Stimulated activated CD4-positive, alpha-beta T cell treated with anti-CD3 and anti-CD28 coated beads, Interleukin-4, amount 100 ng/mL, for 48 hours (primary cell): Measurements from ENCODE around the gene CPM.
"Not testable (repeated sequence)": the region's sequence is repeated elsewhere in the genome, so short reads cannot be mapped to it uniquely, and the experiment has no call there.

Experiments used
- DNase-seq, 2 donors: peaks; one replicate each; pipeline ENCODE4 v3.0.0-alpha.2; 2020; ENCODE audit warnings: low read depth in 2 of 2

CPM gene

DNA sequence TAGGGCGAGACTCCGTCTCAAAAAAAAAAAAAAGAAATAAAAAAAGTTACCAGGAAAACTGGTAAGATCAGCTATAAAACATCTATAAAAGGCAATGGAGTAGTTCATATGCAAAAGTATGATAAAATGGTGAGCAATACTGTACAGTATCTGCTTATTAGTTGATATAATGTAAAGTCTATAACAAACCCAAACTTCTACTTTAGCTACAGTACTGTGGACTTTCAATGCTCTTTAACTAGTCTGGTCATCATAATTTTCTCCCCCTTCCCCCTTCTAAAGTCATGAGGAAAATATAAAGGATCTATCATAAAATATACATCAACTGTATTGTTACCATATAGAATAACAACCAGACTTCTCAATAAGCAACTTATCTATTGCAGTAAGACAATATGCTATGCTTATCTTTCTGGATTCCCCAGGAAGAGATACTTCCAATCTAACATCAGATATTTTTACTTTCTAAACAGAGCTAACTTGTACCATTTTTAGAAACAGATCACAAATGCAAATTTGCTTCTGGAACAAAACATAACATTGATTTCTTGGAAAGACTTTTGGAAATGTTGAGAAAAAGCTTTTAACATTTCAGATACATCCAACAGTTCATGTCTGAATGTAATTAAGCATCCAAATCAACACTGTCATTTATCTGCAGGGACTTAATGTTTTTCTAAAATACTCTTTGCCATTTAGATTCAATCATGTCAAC is 81.2 kb downstream of the CPM start:
- DNase-seq: no peak

DNA sequence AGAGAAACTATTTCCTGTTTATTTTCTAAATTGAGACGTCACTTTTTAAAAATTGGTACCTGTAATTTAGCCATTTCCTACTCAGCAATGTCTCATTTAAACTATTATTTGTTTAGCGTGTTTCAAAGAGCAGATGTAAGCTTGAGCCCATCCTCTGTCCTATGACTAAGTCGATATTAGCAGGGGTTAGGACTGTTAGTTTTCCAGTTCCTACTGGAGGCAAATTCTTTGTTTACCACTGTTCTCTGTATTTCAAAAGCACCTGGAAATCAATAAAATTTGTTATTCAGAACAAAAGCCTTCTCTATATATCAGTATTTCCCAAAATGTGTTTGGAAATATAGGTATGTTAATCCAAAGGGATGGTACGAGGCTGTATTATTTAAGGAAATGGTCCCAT is 82.6 kb downstream of the CPM start:
- no peak for DNase-seq

DNA sequence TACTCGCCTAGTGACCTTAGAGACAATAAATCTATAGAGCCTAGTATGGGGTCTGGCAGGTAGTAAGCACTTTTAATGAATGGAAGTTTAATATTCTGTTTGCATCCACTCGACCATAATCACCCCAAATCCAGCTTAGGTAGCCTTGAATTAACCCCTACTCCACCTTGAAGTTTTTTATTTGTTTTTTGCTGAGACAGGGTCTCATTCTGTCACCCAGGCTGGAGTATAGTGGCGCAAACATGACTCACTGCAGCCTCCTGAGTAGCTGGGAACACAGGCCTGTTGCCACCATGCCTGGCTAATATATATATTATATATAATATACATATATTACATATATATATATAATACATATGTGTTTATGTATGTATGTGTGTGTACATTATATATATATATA is 86.2 kb downstream of the CPM start:
- no peak for DNase-seq

DNA sequence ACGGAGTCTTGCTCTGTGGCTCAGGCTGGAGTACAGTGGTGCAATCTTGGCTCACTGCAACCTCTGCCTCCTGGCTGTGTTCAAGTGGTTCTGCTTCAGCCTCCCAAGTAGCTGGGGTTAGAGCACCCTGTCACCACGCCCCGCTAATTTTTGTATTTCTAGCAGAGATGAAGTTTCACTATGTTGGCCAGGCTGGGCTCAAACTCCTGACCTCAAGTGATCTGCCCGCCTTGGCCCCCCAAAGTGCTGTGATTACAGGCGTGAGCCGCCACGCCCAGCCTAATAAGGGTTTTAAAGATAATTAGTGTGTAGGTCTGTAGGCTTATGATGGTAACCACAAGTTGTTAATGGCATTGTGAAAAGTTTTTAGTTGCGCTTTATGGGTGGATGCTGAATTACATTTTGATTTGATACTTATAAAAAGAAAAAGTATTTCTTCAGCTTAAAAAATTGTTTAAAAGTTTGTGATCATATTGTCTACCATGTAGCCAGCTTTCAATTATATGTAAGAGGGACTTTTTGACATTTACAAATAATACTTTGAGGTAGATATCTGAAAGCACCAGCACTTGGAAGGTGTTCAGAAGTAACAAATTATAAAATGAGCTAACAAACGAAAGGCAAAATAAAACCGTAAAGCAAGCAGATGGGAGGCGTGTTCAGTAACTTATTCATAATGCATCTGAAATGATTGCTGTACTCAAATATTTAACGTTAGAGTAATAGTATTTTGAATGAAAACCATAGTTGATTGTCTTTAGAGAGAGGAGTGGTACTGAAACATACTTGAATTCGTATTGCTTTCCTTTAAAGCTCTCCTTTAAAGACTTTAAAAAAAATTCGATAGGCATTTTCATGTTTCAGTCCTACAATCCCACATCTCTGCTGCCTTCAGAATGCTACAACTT is 87.9 kb downstream of the CPM start:
- no peak for DNase-seq

DNA sequence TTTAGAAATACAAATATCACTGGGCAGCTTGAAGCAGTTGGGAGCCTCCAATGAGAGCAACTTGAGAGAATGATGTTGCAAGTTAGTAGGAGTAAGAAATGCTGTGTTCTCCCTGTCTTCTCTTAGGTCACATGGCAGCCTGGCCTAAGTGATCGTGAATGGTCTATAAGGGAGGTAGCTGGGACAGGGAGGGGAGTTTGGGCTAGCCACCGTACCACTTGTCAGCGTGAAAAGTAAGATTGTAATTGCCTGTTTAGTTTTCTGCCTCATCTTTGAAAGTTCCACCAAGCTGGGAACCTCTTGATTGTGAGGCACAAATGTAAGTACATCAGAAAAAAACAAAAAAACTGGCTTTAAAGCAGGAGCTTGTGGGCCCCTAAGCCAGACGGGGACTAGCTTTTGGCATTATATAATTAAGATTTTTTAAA is 88.6 kb downstream of the CPM start:
- no peak for DNase-seq

DNA sequence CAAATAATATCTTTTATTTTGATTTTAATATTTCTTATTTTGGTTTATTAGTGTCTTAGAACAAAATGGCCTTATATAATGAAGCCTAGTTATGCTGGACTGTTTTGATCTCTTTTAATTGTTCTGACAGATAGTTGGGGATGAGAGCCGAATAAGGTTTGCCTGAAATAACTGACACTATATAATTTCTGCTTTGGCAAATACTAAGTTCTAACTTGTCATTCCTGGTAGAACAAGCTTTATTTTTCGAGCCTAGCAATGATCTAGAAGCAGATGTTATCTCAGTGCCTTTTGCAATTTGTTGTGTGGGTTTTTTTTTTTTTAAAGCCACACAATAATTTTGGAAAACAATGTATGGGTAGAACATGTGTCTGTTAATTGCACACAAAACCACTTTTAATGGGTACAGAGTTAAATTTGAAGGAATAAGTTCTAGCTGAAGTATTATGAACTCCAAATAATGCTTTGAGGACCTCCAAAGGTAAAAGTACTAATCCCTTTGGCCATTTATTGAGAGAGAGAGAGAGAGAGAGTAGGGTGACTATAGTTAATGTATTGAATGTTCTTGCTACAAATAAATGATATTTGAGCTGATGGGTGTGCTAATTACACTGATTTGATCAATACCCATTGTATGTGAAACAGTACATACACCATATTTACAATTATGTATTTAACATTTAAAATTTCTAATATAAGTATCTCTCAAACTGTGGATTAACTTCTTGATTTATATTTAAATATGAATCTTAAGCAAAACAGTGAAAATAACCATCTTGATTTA is 90.0 kb downstream of the CPM start:
- no peak for DNase-seq

DNA sequence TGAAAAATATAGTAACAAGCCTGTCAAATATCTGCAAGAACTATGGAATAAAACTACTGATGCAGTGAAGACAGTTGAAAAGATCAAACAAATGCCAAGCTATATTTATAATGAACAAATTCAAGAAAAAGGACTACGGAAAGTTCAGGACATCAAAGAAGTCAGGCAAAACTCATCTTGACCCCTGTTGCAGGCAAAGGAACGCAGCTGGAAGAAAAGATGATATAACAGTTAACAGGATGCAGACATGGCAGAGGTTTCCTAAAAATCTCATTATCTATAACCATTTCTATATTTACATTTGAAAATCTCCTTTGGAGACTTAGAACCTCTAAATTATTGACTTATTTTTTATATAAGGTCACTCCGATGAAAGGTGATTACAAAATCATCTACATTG is 90.8 kb downstream of the CPM start:
- DNase-seq: no peak

DNA sequence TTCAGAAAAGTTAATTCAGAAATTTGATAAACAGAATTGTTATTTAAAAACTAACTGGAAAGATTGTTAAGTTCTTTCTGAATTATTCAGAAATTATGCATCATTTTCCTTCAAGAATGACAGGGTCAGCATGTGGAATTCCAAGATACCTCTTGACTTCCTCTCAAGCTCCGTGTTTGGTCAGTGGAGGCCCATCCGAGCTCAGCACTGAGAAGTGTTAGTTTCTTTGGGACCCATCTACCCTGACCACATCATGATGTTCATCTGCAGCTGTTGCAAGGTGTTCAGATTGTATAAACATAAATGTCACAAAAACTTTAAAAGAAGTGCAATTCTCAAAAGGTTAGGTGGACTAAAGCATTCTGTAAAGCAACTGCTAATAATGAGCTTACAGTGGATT is 91.3 kb downstream of the CPM start:
- DNase-seq: no peak

DNA sequence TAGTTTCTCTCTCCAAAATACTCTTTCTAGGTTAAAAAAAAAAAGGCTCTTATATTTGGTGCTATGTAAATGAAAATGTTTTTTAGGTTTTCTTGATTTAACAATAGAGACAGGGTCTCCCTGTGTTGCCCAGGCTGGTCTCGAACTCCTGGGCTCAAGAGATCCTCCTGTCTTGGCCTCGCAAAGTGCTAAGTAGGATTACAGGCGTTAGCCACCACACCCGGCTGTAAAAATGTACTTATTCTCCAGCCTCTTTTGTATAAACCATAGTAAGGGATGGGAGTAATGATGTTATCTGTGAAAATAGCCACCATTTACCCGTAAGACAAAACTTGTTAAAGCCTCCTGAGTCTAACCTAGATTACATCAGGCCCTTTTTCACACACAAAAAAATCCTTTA is 91.8 kb downstream of the CPM start:
- DNase-seq: not testable (repeated sequence)

DNA sequence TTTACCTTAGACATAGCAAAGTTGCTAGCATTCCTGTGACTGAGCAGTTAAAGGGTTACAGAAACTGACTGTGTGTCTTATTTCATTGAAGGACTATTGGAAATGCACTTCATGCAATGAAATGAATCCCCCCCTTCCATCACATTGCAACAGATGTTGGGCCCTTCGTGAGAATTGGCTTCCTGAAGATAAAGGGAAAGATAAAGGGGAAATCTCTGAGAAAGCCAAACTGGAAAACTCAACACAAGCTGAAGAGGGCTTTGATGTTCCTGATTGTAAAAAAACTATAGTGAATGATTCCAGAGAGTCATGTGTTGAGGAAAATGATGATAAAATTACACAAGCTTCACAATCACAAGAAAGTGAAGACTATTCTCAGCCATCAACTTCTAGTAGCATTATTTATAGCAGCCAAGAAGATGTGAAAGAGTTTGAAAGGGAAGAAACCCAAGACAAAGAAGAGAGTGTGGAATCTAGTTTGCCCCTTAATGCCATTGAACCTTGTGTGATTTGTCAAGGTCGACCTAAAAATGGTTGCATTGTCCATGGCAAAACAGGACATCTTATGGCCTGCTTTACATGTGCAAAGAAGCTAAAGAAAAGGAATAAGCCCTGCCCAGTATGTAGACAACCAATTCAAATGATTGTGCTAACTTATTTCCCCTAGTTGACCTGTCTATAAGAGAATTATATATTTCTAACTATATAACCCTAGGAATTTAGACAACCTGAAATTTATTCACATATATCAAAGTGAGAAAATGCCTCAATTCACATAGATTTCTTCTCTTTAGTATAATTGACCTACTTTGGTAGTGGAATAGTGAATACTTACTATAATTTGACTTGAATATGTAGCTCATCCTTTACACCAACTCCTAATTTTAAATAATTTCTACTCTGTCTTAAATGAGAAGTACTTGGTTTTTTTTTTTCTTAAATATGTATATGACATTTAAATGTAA is 93.5 kb downstream of the CPM start:
- no peak for DNase-seq

DNA sequence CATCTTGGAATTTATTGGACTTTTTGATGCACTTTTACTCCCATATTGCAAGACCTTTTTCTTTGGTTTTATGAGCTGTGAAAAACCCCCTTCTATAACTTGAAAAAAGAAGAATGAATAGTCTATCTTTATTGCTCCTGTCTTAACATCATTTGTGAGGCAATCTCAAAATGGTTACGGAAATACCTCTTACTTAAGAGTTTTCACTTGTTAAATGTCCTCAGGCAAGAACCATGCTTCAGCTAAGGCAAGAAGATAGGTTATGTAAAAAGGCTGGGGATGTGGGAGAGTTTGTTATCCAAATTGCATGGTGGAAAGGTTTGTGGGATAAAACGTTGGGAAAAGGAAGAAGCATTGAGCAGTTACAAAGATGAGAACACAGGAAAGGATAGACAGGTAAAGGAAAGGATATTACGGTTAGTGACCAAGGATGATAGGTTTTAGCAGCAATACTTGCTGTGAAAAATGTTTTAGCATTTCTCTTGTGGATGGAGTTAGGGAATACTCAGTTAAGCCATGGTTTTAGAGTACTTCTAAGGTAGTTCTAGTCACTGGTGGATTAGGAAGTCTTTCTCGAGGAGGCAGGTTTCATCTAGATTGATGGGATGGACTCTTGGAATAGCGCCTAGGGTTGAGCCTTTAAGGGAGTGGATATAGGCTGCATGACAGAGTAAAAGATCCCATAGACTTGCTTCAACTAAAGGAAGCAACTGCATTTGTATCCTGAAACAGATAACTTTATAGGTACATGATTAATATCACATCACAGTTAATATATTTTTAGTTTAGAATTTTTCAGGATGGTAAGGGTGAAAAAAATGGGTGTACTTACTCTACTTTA is 94.7 kb downstream of the CPM start:
- no peak for DNase-seq

DNA sequence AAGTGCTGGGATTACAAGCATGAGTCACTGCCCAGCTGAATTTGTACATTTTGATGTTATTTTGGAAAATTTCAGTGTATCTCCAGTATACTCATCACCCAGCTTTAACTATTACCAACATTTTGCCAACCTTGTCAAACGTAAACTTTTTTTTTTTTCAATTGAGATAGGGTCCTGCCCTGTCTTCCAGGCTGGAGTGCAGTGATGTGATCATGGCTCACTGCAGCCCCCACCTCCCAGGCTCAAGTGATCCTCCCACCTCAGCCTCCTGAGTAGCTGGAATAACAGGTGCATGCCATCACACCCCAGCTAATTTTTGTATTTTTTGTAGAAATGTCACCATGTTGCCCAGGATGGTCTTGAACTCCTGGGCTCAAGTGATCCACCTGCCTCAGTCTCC is 95.8 kb downstream of the CPM start:
- no peak for DNase-seq

DNA sequence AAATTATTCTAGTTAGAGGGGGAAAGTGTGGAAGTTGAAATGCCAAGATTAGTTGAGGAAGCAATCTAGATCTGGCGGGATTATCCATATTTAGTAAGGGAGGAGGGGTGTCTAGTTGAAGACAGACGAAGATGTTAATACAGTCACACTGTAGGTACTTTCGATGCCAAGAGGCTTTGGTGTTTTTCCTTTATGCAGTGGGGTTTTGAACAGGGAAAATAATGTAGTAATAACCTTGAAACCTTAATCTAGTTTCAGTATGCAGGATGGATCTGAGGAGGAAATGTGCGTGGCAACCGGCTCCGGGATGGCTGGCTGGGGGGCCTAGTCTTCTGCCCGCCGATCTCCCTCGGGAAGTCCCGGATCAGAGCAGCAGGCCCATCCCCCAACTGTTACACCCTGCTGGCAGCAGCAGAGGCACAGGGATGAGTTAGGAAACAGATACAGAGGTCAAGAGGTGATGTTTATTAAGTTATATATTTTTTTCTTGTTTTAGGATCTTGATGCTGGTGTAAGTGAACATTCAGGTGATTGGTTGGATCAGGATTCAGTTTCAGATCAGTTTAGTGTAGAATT is 97.5 kb downstream of the CPM start:
- no peak for DNase-seq

DNA sequence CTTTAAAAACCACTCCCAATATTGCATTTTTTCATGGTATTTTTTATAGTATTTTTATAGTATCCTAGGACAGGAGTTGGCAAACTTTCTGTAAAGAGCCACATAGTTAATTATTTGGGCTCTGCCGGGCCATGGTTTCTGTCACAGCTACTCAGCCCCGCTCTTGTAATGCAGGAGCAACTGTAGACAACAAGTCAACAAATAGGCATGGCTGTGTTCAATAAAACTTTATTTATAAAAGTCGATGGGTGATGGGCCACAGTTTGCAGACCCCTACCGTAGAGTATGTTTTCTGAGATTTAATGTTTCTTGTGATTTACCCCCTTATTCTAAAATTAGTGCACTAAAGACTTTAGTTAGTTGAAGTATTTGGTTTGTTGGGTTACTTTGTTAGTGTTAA is 99.5 kb downstream of the CPM start:
- DNase-seq: no peak

DNA sequence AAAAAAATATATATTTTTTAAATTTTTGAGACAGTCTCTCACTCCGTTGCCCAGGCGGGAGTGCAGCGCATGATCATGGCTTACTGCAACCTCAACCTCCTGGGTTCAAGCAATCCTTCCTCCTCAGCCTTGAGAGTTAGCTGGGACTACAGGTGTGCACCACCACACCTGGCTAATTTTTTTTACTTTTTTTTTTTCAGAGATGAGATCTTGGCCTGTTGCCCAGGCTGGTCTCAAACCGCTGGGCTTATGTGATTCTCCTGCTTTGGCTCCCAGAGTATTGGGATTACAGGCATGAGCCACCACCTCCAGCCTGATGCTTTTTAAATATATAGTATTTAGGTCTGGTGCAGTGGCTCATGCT is 100.5 kb downstream of the CPM start:
- DNase-seq: no peak

DNA sequence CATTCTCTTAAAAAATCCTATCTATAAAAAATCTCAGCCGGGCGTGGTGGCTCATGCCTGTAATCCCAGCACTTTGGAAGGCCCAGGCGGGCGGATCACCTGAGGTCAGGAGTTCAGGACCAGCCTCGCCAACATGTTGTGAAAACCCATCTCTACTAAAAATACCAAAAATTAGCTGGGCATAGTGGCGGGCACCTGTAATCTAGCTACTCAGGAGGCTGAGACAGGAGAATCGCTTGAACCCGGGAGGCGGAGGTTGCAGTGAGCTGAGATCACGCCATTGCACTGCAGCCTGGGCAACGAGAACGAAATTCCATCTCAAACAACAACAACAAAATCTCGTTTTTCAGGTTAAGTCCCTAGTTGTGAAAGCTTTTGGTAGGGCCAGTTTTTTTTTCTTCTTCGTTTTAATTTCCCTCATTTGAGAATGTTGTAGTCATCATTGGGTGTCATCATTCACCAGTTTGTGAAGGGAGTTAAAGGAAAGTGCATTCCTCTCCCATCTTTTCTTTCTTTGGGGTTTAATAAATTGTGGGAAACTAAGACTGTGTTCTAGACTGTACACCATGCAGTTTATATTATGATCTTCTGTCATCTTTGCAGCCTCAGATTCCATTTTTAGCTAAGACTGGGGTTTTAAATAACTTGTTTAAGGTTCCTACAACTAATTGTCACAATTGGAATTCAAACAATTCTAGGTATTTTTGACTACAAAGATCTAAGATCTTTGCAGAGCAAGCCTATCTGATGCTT is 101.0 kb downstream of the CPM start:
- no peak for DNase-seq

DNA sequence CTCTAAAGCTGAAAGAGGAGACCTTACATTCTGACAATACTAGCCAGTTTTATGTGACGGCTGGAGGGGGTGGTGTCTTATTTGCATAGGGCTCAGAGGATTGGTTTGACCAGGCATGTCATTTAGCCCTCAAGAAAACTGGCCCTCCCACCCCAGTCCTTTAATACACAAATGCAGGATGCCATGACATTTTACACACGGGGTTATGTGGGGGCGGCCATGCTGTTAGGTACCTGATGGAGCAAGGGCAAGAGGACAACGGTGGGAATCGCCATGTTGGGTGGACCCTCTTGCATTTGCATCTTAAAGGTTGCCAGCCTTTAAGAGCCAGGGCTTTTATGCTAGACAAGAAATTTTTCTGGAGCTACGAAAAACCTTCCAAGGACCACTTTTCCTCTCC is 101.7 kb downstream of the CPM start:
- DNase-seq: no peak

DNA sequence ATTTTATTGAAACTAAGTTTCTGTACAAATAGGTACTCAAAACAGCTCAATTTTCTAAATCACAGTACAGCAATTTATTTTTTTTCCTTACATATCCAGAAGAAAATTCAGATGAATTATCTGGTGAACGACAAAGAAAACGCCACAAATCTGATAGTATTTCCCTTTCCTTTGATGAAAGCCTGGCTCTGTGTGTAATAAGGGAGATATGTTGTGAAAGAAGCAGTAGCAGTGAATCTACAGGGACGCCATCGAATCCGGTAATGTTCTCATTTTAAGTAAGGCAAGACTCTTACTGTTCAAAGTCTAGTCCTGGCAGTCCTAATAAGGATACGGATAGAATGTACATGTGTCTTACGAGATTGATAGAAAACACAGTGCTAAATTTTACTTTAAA is 104.3 kb downstream of the CPM start:
- DNase-seq: no peak

DNA sequence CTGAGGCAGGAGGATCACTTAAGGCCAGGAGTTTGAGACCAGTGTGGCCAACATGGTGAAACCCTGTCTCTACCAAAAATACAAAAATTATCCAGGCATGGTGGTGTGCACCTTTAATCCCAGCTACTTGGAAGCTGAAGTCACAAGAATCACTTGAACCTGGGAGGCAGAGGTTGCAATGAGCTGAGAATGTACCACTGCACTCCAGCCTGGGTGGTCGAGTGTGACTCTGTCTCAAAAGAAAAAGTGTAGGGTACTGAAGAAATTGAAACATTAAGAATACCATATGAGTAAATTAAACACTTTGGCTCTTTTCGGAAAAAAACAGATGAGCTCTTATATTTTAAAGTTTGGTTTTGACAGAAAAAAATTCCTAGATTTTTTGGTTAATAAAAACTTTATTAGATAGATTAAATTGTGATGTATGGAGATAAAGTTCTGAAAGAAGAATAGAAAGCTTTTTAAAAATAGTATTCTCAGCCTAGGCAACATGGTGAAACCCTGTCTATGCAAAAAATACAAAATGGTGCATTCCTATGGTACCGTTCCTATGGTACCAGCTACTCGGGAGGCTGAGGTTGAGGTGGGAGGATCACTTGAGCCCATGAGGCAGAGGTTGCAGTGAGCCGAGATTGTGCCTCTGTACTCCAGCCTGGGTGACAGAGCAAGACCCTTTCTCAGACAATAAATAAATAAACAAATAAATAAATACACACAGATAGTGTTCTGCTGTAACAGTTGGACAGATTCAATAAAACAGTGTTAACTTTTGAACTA is 104.9 kb downstream of the CPM start:
- DNase-seq: no peak
